Activated CD8-positive, alpha-beta memory T cell treated with anti-CD3 and anti-CD28 coated beads, Interleukin-2, amount 50 U/mL, for 1 hour (primary cell): Measurements from ENCODE around the gene NCCRP1.

Source experiments
- DNase-seq: peaks from one replicate; pipeline ENCODE4 v3.0.0-alpha.2; 2020; ENCODE audit errors: extremely low read depth

NCCRP1 gene

DNA sequence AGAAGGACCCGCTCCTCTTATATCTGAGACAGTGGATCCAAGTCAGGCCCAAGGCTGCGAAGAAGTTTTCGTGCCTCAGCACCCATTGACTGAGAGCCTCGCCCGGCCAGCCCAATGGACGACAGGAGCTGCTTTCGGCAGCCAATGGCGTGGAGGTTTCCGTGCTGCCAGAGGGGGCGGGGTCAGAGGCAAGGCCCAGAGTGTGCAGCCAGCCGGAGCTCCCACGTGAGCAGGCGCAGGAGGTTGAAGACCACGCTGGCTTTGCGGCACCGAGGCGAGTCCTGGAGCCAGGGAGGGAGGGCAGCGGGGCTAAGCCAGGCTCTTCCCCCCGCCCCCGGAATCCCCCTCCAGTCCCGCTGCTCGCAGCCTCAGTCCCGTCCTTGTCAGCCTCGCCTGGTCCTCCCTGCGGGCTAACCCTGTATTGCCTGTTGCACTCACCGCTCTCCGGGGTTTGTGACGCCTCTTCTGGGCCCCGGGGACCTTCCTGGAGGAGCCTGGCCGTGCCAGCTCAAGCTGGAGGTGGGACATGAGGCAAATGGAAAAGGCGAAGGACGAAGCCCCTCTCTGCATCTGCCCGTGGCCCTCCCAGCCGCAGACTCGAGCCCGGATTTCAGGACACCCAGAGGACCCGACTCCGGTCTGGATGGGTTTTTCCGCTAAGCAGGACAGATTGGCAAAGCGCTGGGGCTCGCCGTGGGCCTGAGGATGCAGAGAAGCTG, 50.3 kb downstream of the NCCRP1 start:
- no peak for DNase-seq

DNA sequence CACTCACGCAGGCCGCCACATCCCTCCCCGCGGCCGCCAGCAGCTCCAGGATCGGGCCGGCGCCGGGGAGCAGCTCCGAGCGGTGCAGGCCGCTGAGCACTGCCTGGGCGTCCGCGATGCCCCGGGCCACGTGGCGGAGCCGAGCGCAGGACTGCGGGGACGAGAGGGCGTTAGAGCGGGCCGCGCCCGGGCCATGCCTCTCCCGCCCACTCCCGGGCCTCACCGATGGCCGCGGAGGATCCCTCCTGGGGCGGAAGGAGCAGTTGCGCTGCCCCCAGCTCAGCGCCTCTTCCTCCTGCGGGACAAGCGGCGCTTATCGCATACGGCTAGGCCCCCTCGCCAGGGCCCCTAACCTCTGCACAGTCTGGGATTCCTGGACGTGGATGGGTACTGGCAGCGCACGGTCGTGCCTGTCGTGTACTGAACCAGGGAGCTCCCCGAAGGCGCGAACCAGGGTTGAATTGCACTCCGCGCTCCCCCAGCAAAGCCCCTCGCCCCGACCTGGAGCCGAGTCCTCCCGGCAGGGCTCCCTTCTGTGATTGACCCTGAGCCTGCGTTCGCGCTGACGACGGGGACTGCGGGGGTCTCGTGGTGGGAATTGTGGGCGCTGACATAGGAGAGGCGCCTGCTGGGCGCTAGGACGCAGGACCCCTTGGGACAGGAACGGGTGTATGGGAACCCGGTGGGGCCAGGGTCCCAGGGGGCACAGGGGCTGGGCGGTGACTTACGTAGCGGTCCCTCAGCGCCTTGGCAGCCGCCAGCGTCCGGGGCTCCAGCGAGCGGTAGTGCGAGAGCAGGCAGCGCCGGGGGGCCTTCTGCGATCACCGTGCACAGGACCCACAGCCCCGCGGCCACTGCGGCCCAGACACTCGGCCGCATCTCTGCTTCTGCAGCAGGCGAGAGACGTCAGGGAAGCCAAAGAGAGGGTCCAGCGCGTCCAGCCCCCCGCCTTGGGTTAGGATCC, 51.2 kb downstream of the NCCRP1 start:
- DNase-seq = no peak

- DNase-seq = no peak
These were observed 52.0 kb downstream of the NCCRP1 start, which contains the start of gene IFNL4 for GRCh38 chr19:39248806-39249205. Gene IFNL4 (minus strand): TSS chr19:39248856.

GRCh38 chr19:39251081-39251480, 54.3 kb downstream of the NCCRP1 start:
- no peak for DNase-seq
